Measurements from ENCODE around the gene FGGY.
A peak's percentile ranks its signal among the peaks of the same experiment; 100 is the strongest.
"Not testable (repeated sequence)": the region's sequence is repeated elsewhere in the genome, so short reads cannot be mapped to it uniquely, and the experiment has no call there.

The FGGY gene

GRCh38 chr1:59549903-59550302, 253.0 kb downstream of the FGGY start:
- DNase-seq (ENCODE audit: low spot score), result no peak

DNA sequence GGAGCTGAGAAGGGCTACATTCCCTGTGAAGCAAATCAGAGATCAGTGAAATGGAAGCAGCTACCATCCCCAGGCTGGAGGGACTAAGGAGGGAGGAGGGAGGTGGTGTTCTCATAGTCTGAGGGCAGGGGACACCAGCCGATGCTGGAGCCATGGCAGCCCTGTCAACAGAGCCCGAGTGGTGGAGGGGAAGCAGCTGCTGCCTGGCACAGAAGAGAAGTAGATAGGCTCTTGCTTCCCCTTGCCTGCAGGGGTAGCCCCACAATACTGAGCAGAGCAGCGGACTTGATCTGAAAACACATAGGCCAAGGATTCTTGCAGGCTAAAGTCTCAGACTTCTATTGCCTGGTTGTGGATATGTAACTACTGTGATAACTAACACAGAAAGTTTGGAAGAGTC, 255.1 kb downstream of the FGGY start:
- DNase-seq (ENCODE audit: low spot score), result peak; percentile 10

- DNase-seq (ENCODE audit: low spot score), result no peak
Measured at GRCh38 chr1:59553371-59553770, 256.5 kb downstream of the FGGY start.

DNA sequence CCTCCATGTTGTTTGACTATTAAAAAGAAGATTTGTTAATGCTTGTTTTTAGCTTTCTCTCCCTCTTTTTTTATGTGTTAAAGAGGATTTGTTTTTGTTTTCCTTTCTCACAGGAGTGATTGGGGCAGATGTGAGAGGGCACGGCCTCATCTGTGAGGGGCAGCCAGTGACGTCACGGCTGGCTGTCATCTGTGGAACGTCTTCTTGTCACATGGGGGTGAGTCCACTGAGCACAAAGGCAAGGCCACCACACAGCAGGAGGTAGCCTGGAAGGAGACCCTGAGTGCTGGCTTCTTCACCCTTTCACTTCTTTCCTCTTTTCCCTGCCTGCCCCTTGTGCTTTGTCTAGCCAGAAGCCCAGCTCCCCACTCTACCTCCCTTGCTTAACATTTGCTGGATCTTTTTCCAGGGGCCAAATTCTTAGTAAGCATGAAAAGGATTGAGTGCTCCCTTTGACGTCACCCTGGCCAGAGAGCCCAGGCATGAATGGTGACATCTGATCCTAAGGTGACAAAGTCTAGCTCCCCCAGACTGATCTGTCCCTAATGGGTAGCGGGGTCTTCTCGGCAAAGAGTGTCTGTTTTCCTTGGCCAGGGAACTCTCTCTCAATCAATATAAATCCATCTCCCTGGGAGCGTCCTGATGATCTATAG, 257.2 kb downstream of the FGGY start:
- DNase-seq (ENCODE audit: low spot score), result no peak

- DNase-seq (ENCODE audit: low spot score), result no peak
Measured at GRCh38 chr1:59554752-59555151, 257.9 kb downstream of the FGGY start.

GRCh38 chr1:59556398-59556797, 259.5 kb downstream of the FGGY start:
- no peak for DNase-seq (ENCODE audit: low spot score)

DNA sequence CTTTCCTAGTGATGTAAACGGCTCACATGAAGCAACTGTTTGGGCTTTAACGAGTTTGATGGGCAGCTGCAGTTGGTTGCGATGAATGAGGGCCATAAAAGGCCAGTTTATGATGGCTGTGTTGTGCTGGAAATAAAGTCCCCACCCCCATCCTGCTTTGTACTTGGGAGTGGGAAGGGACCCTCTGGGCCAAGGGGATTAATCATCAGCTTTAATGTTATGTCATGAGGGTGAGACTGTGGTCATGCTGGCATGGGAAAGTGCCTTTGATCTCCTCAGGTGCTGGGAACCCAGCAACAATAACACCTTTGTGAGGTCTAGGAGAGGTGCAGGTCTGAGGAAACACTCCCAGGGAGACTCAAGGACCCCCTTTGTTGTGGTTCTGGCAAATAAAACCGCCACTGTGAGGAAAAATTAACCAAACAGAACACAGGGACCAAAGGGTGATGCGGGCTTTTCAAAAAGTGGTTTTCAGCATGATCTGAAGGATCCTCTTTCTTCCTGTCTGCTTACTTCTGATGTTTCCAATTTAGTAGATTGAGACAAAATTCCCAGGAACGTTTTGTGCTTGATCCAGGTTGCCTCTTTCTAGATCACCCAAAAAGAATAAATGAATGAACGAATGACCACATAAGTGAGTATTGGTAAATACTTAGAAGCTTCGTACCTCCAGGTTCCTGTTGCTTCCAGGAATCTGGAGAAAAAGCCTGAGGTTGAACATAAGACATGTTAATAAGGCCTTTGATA, 260.1 kb downstream of the FGGY start:
- DNase-seq (ENCODE audit: low spot score), result no peak

DNA sequence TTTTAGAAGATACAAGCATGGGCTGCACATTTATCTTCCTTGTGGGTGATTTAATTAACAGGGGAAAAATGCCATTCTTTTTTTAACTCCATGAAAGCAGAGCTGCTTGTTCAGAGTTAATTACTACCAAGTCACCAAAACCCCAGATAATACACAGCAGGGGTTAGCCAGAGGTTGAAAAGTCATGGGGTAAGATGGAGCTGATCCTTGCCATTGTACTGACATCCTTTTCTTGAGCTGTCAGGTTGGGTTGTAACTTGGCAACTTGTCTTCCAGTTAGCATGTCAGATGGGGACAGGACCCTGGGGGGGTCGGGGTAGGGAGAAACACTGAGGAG, 260.6 kb downstream of the FGGY start:
- DNase-seq (ENCODE audit: low spot score), result no peak

GRCh38 chr1:59558580-59558979, 261.7 kb downstream of the FGGY start:
- not testable (repeated sequence) for DNase-seq (ENCODE audit: low spot score)

DNA sequence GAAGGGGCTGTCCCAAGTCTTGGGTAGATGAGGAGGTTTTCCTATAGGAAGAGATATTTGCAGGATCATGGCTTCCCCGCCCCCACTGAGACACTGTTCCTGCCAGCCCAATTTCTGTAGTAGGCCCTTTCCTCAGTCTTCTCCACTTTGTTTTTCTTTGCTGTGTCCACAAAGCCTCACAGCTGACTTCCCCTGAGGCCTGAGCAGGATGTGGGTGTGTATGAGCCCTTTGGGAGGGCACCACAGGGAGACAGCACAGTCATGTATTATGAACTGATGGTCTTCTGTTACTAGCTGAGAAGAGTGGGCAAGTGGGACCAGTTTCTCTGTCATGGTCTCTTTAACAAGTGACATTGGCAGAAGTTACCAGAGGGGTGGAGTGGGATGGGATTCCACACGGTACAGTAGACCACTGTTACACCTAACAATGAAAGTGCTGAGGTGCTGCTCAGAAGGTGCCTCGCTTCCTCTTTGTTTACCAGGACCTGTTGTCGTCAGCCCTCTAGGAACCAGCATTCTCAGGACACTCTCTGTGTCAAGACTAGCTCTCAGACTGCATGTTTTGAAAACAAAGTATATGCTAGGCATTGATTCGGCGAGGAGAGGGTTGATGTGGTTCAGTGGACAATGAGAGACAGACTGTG, 264.0 kb downstream of the FGGY start:
- DNase-seq (ENCODE audit: low spot score), result no peak

- DNase-seq (ENCODE audit: low spot score), result no peak
Measured at GRCh38 chr1:59561796-59562195, 264.9 kb downstream of the FGGY start.

- no peak for DNase-seq (ENCODE audit: low spot score)
Measured at GRCh38 chr1:59564192-59564891, 267.4 kb downstream of the FGGY start.

DNA sequence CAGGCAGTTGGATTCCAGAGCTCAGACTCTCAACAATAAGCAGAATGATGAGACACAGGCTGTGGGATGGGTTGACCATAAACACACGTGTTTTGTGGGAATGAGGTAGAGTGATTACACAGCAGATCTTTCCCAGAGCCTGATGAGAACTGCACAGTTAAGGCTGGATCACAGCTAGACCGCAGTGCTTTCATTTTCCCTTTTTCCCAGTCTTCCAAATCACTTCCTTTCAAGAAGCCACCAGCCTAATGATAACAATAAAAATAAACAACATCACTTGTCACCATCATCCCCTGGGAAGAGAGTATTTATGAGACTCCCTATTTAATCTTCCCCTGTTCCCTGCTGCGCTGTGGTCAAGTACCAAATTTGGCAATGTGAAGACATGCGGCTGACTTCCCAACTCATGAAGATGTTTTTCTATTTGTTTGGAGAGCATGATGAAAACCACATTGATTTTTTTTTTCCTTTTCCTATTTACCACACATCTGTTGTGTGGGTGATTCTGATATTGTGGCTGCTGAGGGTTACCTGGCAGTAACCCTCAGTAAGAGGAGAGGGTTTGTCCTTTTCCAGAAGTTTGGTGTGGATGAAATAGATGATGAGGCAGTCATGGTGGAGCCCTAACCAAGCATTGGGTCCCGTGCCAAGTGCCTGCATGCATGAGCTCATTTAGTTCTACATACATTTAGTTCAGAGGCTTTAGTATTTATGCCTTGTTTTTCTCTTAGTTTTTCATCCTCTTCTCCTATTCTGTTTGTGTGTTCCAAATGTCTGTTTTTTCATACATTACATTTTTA, 268.9 kb downstream of the FGGY start:
- DNase-seq (ENCODE audit: low spot score), result peak; percentile 9

GRCh38 chr1:59568158-59568935, 271.5 kb downstream of the FGGY start:
- no peak for DNase-seq (ENCODE audit: low spot score)

GRCh38 chr1:59569198-59569597, 272.3 kb downstream of the FGGY start:
- no peak for DNase-seq (ENCODE audit: low spot score)

GRCh38 chr1:59570524-59570923, 273.6 kb downstream of the FGGY start:
- peak; percentile 11 for DNase-seq (ENCODE audit: low spot score)

DNA sequence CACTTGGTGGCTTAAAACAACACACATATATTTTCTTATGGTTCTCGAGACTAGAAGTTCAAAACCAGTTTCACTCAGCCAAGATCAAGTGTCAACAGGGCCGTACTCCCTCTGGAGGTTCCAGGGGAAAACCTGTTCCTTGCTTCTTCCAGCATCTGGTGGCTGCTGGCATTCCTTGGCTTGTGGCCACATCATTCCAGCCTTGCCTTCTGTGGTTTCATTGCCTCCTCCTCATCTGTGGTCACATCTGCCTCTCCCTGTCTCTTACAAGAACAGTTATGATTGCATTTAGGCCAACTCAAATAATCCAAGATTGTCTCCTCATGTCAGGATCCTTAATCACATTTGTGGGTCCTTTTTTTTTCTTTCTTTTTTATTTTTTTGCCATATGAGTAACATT, 277.2 kb downstream of the FGGY start:
- DNase-seq (ENCODE audit: low spot score), result no peak

DNA sequence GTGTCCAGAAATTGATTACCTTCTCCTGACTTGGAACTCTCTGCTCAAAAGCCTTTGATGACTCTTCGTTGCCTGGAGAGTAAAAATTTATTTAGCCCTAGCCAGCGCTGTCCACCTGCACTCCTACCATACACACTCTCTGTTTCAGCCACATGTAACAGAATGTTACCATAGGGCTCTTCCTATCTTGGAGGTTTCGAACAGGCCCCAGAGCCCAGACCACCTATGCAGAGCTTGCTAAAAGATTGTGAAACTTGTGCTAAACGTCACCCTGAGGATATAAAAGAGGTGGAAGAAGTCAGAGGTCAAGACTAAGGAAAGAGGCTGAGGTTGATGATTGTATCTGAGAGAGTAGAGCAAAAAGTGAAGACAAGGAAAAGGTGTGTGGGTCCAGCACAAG, 280.9 kb downstream of the FGGY start:
- no peak for DNase-seq (ENCODE audit: low spot score)

GRCh38 chr1:59579222-59579621, 282.3 kb downstream of the FGGY start:
- DNase-seq (ENCODE audit: low spot score), result no peak

- DNase-seq (ENCODE audit: low spot score), result no peak
Measured at GRCh38 chr1:59580257-59580656, 283.4 kb downstream of the FGGY start.

DNA sequence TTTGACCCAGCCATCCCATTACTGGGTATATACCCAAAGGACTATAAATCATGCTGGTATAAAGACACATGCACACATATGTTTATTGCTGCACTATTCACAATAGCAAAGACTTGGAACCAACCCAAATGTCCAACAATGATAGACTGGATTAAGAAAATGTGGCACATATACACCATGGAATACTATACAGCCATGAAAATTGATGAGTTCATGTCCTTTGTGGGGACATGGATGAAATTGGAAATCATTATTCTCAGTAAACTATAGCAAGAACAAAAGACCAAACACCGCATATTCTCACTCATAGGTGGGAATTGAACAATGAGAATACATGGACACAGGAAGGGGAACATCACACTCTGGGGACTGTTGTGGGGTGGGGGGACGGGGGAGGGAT, 295.5 kb downstream of the FGGY start:
- not testable (repeated sequence) for DNase-seq (ENCODE audit: low spot score)
